WI38 (cell line): ENCODE results near the gene UNC79.
"Not testable (repeated sequence)": the region's sequence is repeated elsewhere in the genome, so short reads cannot be mapped to it uniquely, and the experiment has no call there.

Source experiments
- H3K4me3 ChIP-seq: 2 replicates; pipeline ENCODE4 v1.5.1; 2011; ENCODE audit warnings: low read depth, mild to moderate bottlenecking, control low read depth, low read length
- TF ChIP-seq, protein P1 (sequence below): IDR thresholded peaks from 2 replicates; pipeline ENCODE4 v1.5.1; 2012; ENCODE audit warnings: low read depth, mild to moderate bottlenecking, control low read depth, low read length

The UNC79 gene

DNA sequence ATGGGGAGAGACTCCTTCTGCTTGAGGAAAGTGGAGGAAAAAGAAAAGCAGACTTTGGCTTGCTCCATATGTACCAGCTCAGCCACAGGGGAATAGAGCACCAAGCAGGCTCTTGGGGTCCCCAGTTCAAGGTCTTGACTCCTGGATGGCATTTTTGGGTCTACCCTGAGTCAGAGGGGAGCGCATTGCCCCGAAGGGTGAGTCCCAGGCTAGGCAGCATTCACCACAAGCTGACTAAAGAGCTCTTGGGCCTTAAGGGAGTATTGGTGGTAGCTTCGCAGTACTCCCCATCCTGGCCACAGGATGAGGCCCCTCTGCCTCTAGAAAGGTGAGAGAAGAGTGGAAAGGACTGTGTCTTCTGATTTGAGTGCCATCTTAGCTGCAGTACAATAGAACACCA lies 19.8 kb upstream of the UNC79 start:
- TF ChIP-seq, protein P1, sequence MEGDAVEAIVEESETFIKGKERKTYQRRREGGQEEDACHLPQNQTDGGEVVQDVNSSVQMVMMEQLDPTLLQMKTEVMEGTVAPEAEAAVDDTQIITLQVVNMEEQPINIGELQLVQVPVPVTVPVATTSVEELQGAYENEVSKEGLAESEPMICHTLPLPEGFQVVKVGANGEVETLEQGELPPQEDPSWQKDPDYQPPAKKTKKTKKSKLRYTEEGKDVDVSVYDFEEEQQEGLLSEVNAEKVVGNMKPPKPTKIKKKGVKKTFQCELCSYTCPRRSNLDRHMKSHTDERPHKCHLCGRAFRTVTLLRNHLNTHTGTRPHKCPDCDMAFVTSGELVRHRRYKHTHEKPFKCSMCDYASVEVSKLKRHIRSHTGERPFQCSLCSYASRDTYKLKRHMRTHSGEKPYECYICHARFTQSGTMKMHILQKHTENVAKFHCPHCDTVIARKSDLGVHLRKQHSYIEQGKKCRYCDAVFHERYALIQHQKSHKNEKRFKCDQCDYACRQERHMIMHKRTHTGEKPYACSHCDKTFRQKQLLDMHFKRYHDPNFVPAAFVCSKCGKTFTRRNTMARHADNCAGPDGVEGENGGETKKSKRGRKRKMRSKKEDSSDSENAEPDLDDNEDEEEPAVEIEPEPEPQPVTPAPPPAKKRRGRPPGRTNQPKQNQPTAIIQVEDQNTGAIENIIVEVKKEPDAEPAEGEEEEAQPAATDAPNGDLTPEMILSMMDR: no peak
- no peak overlapping the region for H3K4me3 ChIP-seq

DNA sequence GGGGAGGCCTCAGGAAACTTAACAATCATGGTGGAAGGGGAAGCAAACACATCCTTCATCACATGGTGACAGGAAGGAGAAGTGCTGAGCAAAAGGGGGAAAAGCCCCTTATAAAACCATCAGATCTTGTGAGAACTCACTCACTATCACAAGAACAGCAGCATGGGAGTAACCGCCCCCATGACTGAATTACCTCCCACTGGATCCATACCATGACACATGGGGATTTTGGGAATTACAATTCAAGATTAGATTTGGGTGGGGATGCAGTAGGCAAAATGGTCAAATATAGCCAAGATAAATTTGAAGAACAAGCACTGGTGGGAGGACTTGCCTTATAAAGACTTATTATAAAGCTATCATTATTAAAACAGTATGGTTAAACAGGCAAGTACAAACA lies 5.6 kb upstream of the UNC79 start:
- not testable (repeated sequence) for H3K4me3 ChIP-seq

DNA sequence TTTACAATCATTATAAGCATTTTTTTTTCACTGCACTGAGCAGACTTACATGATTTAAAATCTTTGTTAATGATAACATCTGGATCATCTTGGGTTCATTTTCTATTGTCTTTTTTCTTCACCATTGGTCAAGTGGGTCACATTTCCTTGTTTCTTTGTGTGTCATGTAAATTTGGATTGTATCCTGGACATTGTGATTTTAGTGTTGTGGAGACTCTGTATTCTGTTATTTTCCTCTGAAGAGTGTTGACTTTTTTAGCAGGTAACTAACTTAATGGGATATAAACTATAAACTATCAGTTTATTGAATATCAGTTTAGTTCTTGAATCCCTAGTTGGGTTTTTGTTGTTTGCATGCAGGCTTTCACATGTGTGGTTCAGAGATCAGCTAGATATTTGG lies 4.0 kb upstream of the UNC79 start:
- no peak overlapping the region for H3K4me3 ChIP-seq
- TF ChIP-seq, protein P1: no peak

GRCh38 chr14:93431036-93431670 lies 414 bp downstream of the UNC79 start:
- TF ChIP-seq, protein P1: no peak
- H3K4me3 ChIP-seq: no peak overlapping the region

GRCh38 chr14:93454224-93454623 lies 23.5 kb downstream of the UNC79 start:
- no peak overlapping the region for H3K4me3 ChIP-seq
- TF ChIP-seq, protein P1: no peak

GRCh38 chr14:93456356-93456755 lies 25.6 kb downstream of the UNC79 start:
- TF ChIP-seq, protein P1: no peak
- no peak overlapping the region for H3K4me3 ChIP-seq

- TF ChIP-seq, protein P1: no peak
- no peak overlapping the region for H3K4me3 ChIP-seq
These were observed 27.5 kb downstream of the UNC79 start for GRCh38 chr14:93458234-93458633.

DNA sequence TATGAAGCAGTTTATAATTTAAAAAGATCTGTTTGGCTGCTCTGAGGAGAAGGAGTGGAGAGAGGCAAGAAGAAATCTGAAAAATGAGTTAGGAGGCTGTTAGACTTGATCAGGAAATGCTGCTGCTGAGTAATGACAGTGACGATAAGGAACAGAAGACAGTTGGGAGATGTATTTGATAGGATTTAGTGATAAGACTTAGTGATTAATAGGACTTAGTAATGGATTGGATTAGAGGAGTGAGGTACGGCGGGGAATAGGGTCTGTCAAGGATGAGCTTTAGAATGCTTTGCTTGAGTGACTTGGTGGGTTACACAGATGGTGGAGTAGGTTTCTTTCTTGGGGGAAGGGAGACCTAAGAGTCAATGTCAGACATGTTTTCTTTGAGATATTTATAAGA lies 31.7 kb downstream of the UNC79 start:
- TF ChIP-seq, protein P1: no peak
- H3K4me3 ChIP-seq: no peak overlapping the region
